ENCODE data around the gene RHOH. TPM values are rescaled to one million over a fixed set of nuclear protein-coding genes. Genes with fewer than 3 reads are reported as not detected.

Gene RHOH
- total and polyA plus RNA-seq, 9 of the 15 experiments (the other 6 are each of a cell fraction or from before 2014, with no cell fraction given) = 14.3 to 37.7 (median 23.2) TPM

DNA sequence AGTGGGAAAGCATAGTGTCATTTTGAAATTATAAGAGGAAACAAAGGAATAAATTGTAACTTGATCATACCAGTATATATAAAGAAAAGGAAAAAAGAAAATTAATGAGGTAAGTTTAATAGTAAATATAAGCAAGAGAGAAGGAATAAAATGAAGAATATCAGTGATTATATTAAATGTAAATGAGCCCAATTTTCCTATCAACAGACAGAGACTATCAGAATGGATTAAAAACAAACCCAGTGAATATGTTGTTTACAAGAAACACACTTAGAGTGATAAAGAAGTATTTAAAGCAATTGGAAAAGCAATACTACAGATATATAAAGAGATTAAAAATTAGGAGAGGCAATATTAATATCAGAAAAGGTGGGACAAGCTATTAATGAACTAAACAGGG lies 28.8 kb upstream of the RHOH start (continued):
- TF ChIP-seq, protein P1, sequence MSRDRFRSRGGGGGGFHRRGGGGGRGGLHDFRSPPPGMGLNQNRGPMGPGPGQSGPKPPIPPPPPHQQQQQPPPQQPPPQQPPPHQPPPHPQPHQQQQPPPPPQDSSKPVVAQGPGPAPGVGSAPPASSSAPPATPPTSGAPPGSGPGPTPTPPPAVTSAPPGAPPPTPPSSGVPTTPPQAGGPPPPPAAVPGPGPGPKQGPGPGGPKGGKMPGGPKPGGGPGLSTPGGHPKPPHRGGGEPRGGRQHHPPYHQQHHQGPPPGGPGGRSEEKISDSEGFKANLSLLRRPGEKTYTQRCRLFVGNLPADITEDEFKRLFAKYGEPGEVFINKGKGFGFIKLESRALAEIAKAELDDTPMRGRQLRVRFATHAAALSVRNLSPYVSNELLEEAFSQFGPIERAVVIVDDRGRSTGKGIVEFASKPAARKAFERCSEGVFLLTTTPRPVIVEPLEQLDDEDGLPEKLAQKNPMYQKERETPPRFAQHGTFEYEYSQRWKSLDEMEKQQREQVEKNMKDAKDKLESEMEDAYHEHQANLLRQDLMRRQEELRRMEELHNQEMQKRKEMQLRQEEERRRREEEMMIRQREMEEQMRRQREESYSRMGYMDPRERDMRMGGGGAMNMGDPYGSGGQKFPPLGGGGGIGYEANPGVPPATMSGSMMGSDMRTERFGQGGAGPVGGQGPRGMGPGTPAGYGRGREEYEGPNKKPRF (IDR thresholded peaks at IDR 0.05; ENCODE audit: low read depth, low read length) = no peak
- TF ChIP-seq, protein P2, sequence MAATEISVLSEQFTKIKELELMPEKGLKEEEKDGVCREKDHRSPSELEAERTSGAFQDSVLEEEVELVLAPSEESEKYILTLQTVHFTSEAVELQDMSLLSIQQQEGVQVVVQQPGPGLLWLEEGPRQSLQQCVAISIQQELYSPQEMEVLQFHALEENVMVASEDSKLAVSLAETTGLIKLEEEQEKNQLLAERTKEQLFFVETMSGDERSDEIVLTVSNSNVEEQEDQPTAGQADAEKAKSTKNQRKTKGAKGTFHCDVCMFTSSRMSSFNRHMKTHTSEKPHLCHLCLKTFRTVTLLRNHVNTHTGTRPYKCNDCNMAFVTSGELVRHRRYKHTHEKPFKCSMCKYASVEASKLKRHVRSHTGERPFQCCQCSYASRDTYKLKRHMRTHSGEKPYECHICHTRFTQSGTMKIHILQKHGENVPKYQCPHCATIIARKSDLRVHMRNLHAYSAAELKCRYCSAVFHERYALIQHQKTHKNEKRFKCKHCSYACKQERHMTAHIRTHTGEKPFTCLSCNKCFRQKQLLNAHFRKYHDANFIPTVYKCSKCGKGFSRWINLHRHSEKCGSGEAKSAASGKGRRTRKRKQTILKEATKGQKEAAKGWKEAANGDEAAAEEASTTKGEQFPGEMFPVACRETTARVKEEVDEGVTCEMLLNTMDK (IDR thresholded peaks at IDR 0.05; ENCODE audit: borderline replicate concordance, insufficient read depth, low read depth, low read length, poor library complexity, severe bottlenecking) = no peak
- TF ChIP-seq NFXL1 (CRISPR knock-in tag; IDR thresholded peaks at IDR 0.05) = no peak
- TF ChIP-seq PRMT5 (CRISPR knock-in tag; IDR thresholded peaks at IDR 0.05) = no peak
- TF ChIP-seq ZNF507 (tag; conservative IDR thresholded peaks at IDR 0.05) = peak; percentile 99
- TF ChIP-seq SAP30 (IDR thresholded peaks at IDR 0.05; ENCODE audit: borderline replicate concordance, insufficient read depth, low read depth, low read length, poor library complexity, severe bottlenecking) = no peak

DNA sequence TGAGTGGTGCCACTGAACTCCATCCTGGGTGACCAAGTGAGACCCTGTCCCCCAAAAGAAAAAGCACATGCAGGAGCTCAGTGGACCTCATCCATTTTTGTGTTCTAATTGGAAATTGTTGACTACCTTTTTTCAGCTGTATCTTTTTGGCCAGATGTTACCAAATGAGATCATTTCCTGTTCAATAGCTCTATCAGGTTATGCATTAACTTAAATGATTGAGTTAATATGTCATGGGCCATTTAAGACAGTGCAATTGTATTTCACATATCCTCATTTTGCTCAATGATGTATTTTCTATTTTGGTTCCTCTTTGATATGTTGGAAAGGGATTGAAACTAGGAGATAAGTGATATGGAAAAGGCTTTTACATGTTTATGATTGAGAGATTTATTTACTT lies 26.2 kb upstream of the RHOH start:
- no TSS peak for BruUV-seq (replicated peaks)
- Histone ChIP-seq H3K9me3 (replicated peaks; ENCODE audit: control insufficient read depth, insufficient read depth, low read depth, low read length) (no peaks in the 10 kb centered on the region; the same call in 1 of the 2 replicates), H3K9ac (ENCODE audit: insufficient read depth in 1 of 2, low read depth in 2 of 2, low read length in 2 of 2) (no peak overlapping the region), H3K27ac (ENCODE audit: extremely low read depth, low read depth, low read length) (no peak overlapping the region), H3K4me1 (replicated peaks in 1 of 2; ENCODE audit: control insufficient read depth in 2 of 2, insufficient read depth in 2 of 2, low read length in 2 of 2) (peaks cover 0 to 3% of the 10 kb centered on the region in 2 experiments; a peak in 1 of 5 replicates), H3K4me2 (ENCODE audit: insufficient read depth, low read length) (no peak overlapping the region), H3K79me2 (ENCODE audit: control insufficient read depth, insufficient read depth, low read length) (no peaks in the 10 kb centered on the region), H3K4me3 (no peak overlapping the region), H3K9me1 (ENCODE audit: control insufficient read depth, insufficient read depth, low read length) (no peaks in the 10 kb centered on the region), H2AFZ (ENCODE audit: low read depth, low read length) (no peak overlapping the region), H3K27me3 (ENCODE audit: control insufficient read depth in 2 of 2, insufficient read depth in 2 of 2, low read length in 2 of 2) (no peaks in the 10 kb centered on the region), H3K36me3 (ENCODE audit: control insufficient read depth, insufficient read depth, low read length) (no peaks in the 10 kb centered on the region), H4K20me1 (replicated peaks; ENCODE audit: control insufficient read depth, insufficient read depth, low read length) (no peaks in the 10 kb centered on the region)
- FAIRE-seq (no peak), DNase-seq (ENCODE audit: extremely low read depth in 1 of 4, low spot score in 3 of 4) (no peak), ATAC-seq (no peak)
- intact Hi-C loops (cut with micrococcal nuclease) = no loop called here
- CTCF ChIA-PET (ENCODE audit: low intra/inter-chr PET ratio) = no interaction called here
- POLR2A ChIA-PET = interaction anchor here (0.6 kb wide), 1 partner anchor 968 kb away, joined by 4 read pairs; no protein-coding TSS in a partner anchor
- in situ Hi-C loops (cut with MboI) = no loop called here
- TF ChIP-seq RAD51 (IDR thresholded peaks at IDR 0.05; ENCODE audit: borderline replicate concordance, low read depth) (no peak), NBN (IDR thresholded peaks at IDR 0.05; ENCODE audit: low read depth) (no peak), TEAD1 (CRISPR knock-in tag; IDR thresholded peaks at IDR 0.05) (no peak), ZNF830 (CRISPR knock-in tag; IDR thresholded peaks at IDR 0.05) (no peak), MYC (IDR thresholded peaks at IDR 0.05; ENCODE audit: low read depth, low read length) (no peak), MYC (CRISPR knock-in tag; IDR thresholded peaks at IDR 0.05; ENCODE audit: borderline replicate concordance, low read depth) (no peak), NR2C2 (CRISPR knock-in tag; IDR thresholded peaks at IDR 0.05) (no peak), NR2C2 (tag; IDR thresholded peaks at IDR 0.05) (no peak)
- TF ChIP-seq, protein P3, sequence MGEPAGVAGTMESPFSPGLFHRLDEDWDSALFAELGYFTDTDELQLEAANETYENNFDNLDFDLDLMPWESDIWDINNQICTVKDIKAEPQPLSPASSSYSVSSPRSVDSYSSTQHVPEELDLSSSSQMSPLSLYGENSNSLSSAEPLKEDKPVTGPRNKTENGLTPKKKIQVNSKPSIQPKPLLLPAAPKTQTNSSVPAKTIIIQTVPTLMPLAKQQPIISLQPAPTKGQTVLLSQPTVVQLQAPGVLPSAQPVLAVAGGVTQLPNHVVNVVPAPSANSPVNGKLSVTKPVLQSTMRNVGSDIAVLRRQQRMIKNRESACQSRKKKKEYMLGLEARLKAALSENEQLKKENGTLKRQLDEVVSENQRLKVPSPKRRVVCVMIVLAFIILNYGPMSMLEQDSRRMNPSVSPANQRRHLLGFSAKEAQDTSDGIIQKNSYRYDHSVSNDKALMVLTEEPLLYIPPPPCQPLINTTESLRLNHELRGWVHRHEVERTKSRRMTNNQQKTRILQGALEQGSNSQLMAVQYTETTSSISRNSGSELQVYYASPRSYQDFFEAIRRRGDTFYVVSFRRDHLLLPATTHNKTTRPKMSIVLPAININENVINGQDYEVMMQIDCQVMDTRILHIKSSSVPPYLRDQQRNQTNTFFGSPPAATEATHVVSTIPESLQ (CRISPR knock-in tag; IDR thresholded peaks at IDR 0.05) = no peak

Data from K562 (cell line).